Measurements from ENCODE around the gene PLPPR1. TPM values are rescaled to one million over a fixed set of nuclear protein-coding genes. Genes with fewer than 3 reads are reported as not detected.

The PLPPR1 gene
- total and polyA plus RNA-seq, 2 of the 4 experiments (the other 2 are of a cell fraction) = not detected

- H3K4ac ChIP-seq (ENCODE audit: low read depth, low read length) = no peak overlapping the region
- H3K27ac ChIP-seq (ENCODE audit: insufficient read depth, low read length) = no peak overlapping the region
- H3K14ac ChIP-seq (replicated peaks; ENCODE audit: low read depth, low read length) = no peak overlapping the region
- no peak for DNase-seq
- no peak overlapping the region for H3K18ac ChIP-seq (ENCODE audit: low read depth, low read length)
- H2BK15ac ChIP-seq (ENCODE audit: low read depth, low read length) = no peak overlapping the region
- dilution Hi-C loops (cut with HindIII; ENCODE audit: low sequenced_read_pairs, unreplicated experiment) (no loop called here), intact Hi-C loops (cut with micrococcal nuclease) (no loop called here), in situ Hi-C loops (cut with MboI; ENCODE audit: low sequenced_read_pairs) (no loop called here)
- H2AK5ac ChIP-seq (ENCODE audit: low read depth, low read length) = no peak overlapping the region
- H4K20me1 ChIP-seq (ENCODE audit: insufficient read depth, low read length) = no peaks in the 10 kb centered on the region
- H3K36me3 ChIP-seq (ENCODE audit: control insufficient read depth, insufficient read depth, low read length) = no peaks in the 10 kb centered on the region
- BruUV-seq (replicated peaks) = no TSS peak
- H2BK20ac ChIP-seq (ENCODE audit: low read depth, low read length) = no peak overlapping the region
- no peaks in the 10 kb centered on the region for H3K79me1 ChIP-seq (ENCODE audit: low read depth in 1 of 2, low read length in 2 of 2)
- no peak overlapping the region for H3K9ac ChIP-seq (ENCODE audit: low read depth, low read length)
- H3K56ac ChIP-seq (ENCODE audit: extremely low read depth, insufficient read depth, low read length) = no peak overlapping the region
- no peaks in the 10 kb centered on the region for H3K9me1 ChIP-seq (ENCODE audit: insufficient read depth, low read length)
- H2BK5ac ChIP-seq (ENCODE audit: low read depth, low read length, poor library complexity, severe bottlenecking) = no peak overlapping the region
- H3K9me3 ChIP-seq (ENCODE audit: control insufficient read depth, insufficient read depth, low read length) = no peaks in the 10 kb centered on the region
- ATAC-seq (ENCODE audit: low read depth) = no peak
- TF ChIP-seq MAZ (IDR thresholded peaks at IDR 0.05; ENCODE audit: borderline replicate concordance, low read depth, low read length) (no peak), ELK1 (IDR thresholded peaks at IDR 0.05; ENCODE audit: borderline replicate concordance, low read depth, low read length) (no peak)
- H2AFZ ChIP-seq (replicated peaks; ENCODE audit: low read length, poor library complexity) = no peak overlapping the region
- H2BK120ac ChIP-seq (ENCODE audit: low read depth, low read length) = no peak overlapping the region
- no peak overlapping the region for H2AK9ac ChIP-seq (replicated peaks; ENCODE audit: low read depth, low read length, poor library complexity)
- H4K5ac ChIP-seq (ENCODE audit: low read depth, low read length) = no peak overlapping the region
- ChIA-PET POLR2A (ENCODE audit: unreplicated experiment) (no interaction called here), CTCF (no interaction called here)
- no peaks in the 10 kb centered on the region for H3K27me3 ChIP-seq (ENCODE audit: control insufficient read depth, insufficient read depth, low read length)
- no CpG with 5 or more reads among the region's 1 CpG for WGBS, 2 experiments (ENCODE audit: extremely low coverage in 2 of 2, insufficient read length in 1 of 2)
- H3K4me1 ChIP-seq (ENCODE audit: control insufficient read depth, insufficient read depth, low read length) = no peaks in the 10 kb centered on the region
- no peak overlapping the region for H4K91ac ChIP-seq (ENCODE audit: insufficient read depth, low read depth, low read length)
- no peak overlapping the region for H3K4me3 ChIP-seq (ENCODE audit: insufficient read depth, low read depth, low read length)
- H3K23ac ChIP-seq (ENCODE audit: low read depth, low read length) = no peak overlapping the region
- H3K4me2 ChIP-seq (ENCODE audit: low read depth, low read length) = no peak overlapping the region
- H4K8ac ChIP-seq (ENCODE audit: low read depth in 2 of 2, low read length in 2 of 2) = no peak overlapping the region
Observed at GRCh38 chr9:101342595-101342994, 314.1 kb downstream of the PLPPR1 start.
